Endothelial cell of umbilical vein (primary cell): ENCODE data around the gene DNAAF5. TPM values are rescaled to one million over a fixed set of nuclear protein-coding genes. Genes with fewer than 3 reads are reported as not detected.

ENCODE experiments used
- BruUV-seq: library from RNA; stranded (reverse); fragments of 400-500 nt; replicated peaks from 2 replicates; lab custom pipeline; 2021; lab: Mats Ljungman, UMichigan
- CTCF ChIA-PET: fragments of 300-600, 350-600 bp; sonication (Branson Sonifier 250); formaldehyde crosslinking; loops from one replicate; lab custom pipeline; 2021; ENCODE audit warnings: antibody characterized with exemption, inconsistent platforms; lab: Charles Lee
- POLR2A ChIA-PET: fragments of 300-600, 350-600 bp; sonication (Branson Sonifier 250); formaldehyde crosslinking; loops from one replicate; lab custom pipeline; 2021; ENCODE audit warnings: antibody characterized with exemption, inconsistent platforms; lab: Charles Lee
- DNase-seq: peaks from one replicate; pipeline ENCODE4 v3.0.0-alpha.2; 2011; ENCODE audit warnings: low read depth, low spot score
- FAIRE-seq: peaks from 2 replicates; lab custom pipeline; 2011; peaks lifted over from hg19 to GRCh38; lab: Jason Lieb, UNC
- H2AFZ ChIP-seq: 2 replicates; pipeline ENCODE4 v1.6.0; 2012; ENCODE audit warnings: low read depth, low read length, control low read depth, inconsistent platforms
- H3K27ac ChIP-seq: 2 replicates; pipeline ENCODE4 v1.5.1; 2011; ENCODE audit warnings: low read depth, mild to moderate bottlenecking, control low read depth, low read length, moderate library complexity; ENCODE audit not compliant: insufficient read depth
- H3K27me3 ChIP-seq, 2 experiments: 2 replicates each; pipeline versions ENCODE4 v1.6.0 to v1.6.1; 2011; ENCODE audit warnings: low read length in 2 of 2, mixed read lengths in 1 of 2; ENCODE audit not compliant: control insufficient read depth in 2 of 2, insufficient read depth in 2 of 2
- H3K36me3 ChIP-seq, 2 experiments: 2 replicates in 1 of 2; 3 replicates in 1 of 2; pipeline ENCODE4 v1.5.1; 2011; ENCODE audit warnings: low read length in 2 of 2, mild to moderate bottlenecking in 1 of 2, moderate library complexity in 1 of 2; ENCODE audit not compliant: control insufficient read depth in 2 of 2, insufficient read depth in 2 of 2; ENCODE audit errors: extremely low read depth in 1 of 2
- H3K4me1 ChIP-seq: 3 replicates; pipeline ENCODE4 v1.5.1; 2011; ENCODE audit warnings: mild to moderate bottlenecking, low read length; ENCODE audit not compliant: control insufficient read depth, insufficient read depth; ENCODE audit errors: extremely low read depth
- H3K4me2 ChIP-seq: 2 replicates; pipeline ENCODE4 v1.6.1; 2011; ENCODE audit warnings: low read length, control low read depth, mixed read lengths; ENCODE audit not compliant: insufficient read depth
- H3K4me3 ChIP-seq, 3 experiments: fragments of 200-600 bp in 1 of 3; sonication (generic), shearing (Covaris generic) in 1 of 3; replicated peaks in 1 of 3; 2 replicates each; pipeline ENCODE4 v1.5.1; 2011 to 2016; ENCODE audit warnings: control low read depth in 3 of 3, low read length in 3 of 3, mild to moderate bottlenecking in 2 of 3, inconsistent platforms in 1 of 3, low read depth in 1 of 3, moderate library complexity in 1 of 3; ENCODE audit not compliant: insufficient read depth in 1 of 3
- H3K79me2 ChIP-seq: 2 replicates; pipeline ENCODE4 v1.6.0; 2012; ENCODE audit warnings: low read length, inconsistent platforms; ENCODE audit not compliant: control insufficient read depth, insufficient read depth
- H3K9ac ChIP-seq: replicated peaks from 2 replicates; pipeline ENCODE3; 2011; ENCODE audit warnings: low read length, control low read depth; ENCODE audit not compliant: insufficient read depth; ENCODE audit errors: extremely low read depth
- H3K9me1 ChIP-seq: replicated peaks from 3 replicates; pipeline ENCODE4 v1.6.0; 2011; ENCODE audit warnings: mild to moderate bottlenecking, low read length; ENCODE audit not compliant: control insufficient read depth, insufficient read depth; ENCODE audit errors: extremely low read depth
- H3K9me3 ChIP-seq: replicated peaks from 2 replicates; pipeline ENCODE4 v1.5.1; 2012; ENCODE audit warnings: low read length, inconsistent platforms; ENCODE audit not compliant: control insufficient read depth, insufficient read depth
- H4K20me1 ChIP-seq: replicated peaks from 2 replicates; pipeline ENCODE3; 2011; ENCODE audit warnings: mild to moderate bottlenecking, low read length; ENCODE audit not compliant: control insufficient read depth, insufficient read depth; ENCODE audit errors: extremely low read depth
- CTCF ChIP-seq, 2 donors: IDR thresholded peaks; 1 replicate in 1 of 2; 2 replicates in 1 of 2; pipeline ENCODE4 v1.5.1; 2011; ENCODE audit warnings: low read length in 2 of 2, mild to moderate bottlenecking in 2 of 2, moderate library complexity in 2 of 2, control low read depth in 1 of 2, inconsistent platforms in 1 of 2, low read depth in 1 of 2; ENCODE audit not compliant: insufficient read depth in 1 of 2; ENCODE audit errors: extremely low read depth in 1 of 2
- EZH2 ChIP-seq: IDR thresholded peaks from 2 replicates; pipeline ENCODE4 v1.6.1; 2012; ENCODE audit warnings: borderline replicate concordance, low read depth, mild to moderate bottlenecking, moderate library complexity, low read length, inconsistent platforms; ENCODE audit not compliant: severe bottlenecking
- FOS ChIP-seq: IDR thresholded peaks from 2 replicates; pipeline ENCODE4 v1.6.1; 2011; ENCODE audit warnings: mild to moderate bottlenecking, low read length, moderate library complexity, borderline replicate concordance; ENCODE audit not compliant: insufficient read depth
- GATA2 ChIP-seq: IDR thresholded peaks from 2 replicates; pipeline ENCODE4 v1.7.0; 2011; ENCODE audit warnings: low read depth, mild to moderate bottlenecking, moderate library complexity, mixed read lengths, low read length; ENCODE audit not compliant: insufficient read length, insufficient read depth
- JUN ChIP-seq: IDR thresholded peaks from 2 replicates; pipeline ENCODE4 v1.6.1; 2011; ENCODE audit warnings: borderline replicate concordance, low read depth; ENCODE audit not compliant: insufficient read length, insufficient read depth
- MAX ChIP-seq: IDR thresholded peaks from 2 replicates; pipeline ENCODE4 v1.6.1; 2011; ENCODE audit not compliant: insufficient read depth, insufficient read length
- MYC ChIP-seq: IDR thresholded peaks from one replicate; pipeline ENCODE4 v1.6.1; 2011; ENCODE audit warnings: mild to moderate bottlenecking, low read depth, low read length
- POLR2A ChIP-seq: IDR thresholded peaks from 2 replicates; pipeline ENCODE4 v1.6.1; 2012; ENCODE audit warnings: low read depth, mild to moderate bottlenecking, control low read depth, low read length
- POLR2AphosphoS5 ChIP-seq: IDR thresholded peaks from 2 replicates; pipeline ENCODE4 v1.6.1; 2012; ENCODE audit warnings: low read depth, mild to moderate bottlenecking, control low read depth, low read length, moderate library complexity; ENCODE audit not compliant: insufficient read depth
- dilution Hi-C: fragments of 300-500 bp; cut with MboI; formaldehyde crosslinking; loops from one replicate; pipeline ENCODE4 v1.15.0; 2019; ENCODE audit warnings: low sequenced_read_pairs; ENCODE audit not compliant: extremely low pct_ligation_motif_present
- intact Hi-C: fragments of 100-400 bp; cut with micrococcal nuclease; formaldehyde crosslinking; loops from one replicate; pipeline ENCODE4 v1.10.0; 2022
- polyA plus RNA-seq, 4 experiments: library from polyadenylated mRNA; depleted of rRNA in 3 of 4; stranded (reverse) in 3 of 4; unstranded in 1 of 4; fragments of >200 nt; gene quantifications; 2 replicates each; pipeline versions ENCODE4 v1.2.1 to v1.2.3, GENCODE V29; 2011 to 2012; ENCODE audit warnings: missing spikeins in 1 of 4
- total RNA-seq: library from RNA; stranded (reverse); gene quantifications from 2 replicates; pipeline ENCODE4 v1.2.3, GENCODE V29; 2021

The DNAAF5 gene
- total and polyA plus RNA-seq, 2 donors (not counting 3 experiments of a cell fraction or from before 2014, with no cell fraction given) = 49.3 to 65.5 TPM

- DNase-seq = no peak
- H3K9me3 ChIP-seq = peaks cover 4% of the 10 kb centered on the region
- no peak overlapping the region for H2AFZ ChIP-seq
- H3K27ac ChIP-seq = no peak overlapping the region
- TF ChIP-seq MAX (no peak), CTCF (IDR thresholded peaks at IDR 0.05; ENCODE audit: extremely low read depth in 1 of 2, insufficient read depth in 1 of 2, low read depth in 1 of 2, low read length in 2 of 2) (no peak), FOS (no peak), POLR2A (no peak), GATA2 (no peak), POLR2AphosphoS5 (no peak), MYC (no peak), JUN (no peak), EZH2 (no peak)
- H4K20me1 ChIP-seq = no peaks in the 10 kb centered on the region
- CTCF ChIA-PET = no interaction called here
- H3K36me3 ChIP-seq = peaks cover 3 to 20% of the 10 kb centered on the region in 2 experiments
- dilution Hi-C loops (no loop called here), intact Hi-C loops (no loop called here)
- no peaks in the 10 kb centered on the region for H3K27me3 ChIP-seq
- no peaks in the 10 kb centered on the region for H3K4me1 ChIP-seq
- POLR2A ChIA-PET = no interaction called here
- no peak overlapping the region for H3K9ac ChIP-seq
- H3K4me3 ChIP-seq = no peak overlapping the region
- H3K4me2 ChIP-seq = no peak overlapping the region
- H3K79me2 ChIP-seq = peaks cover 52% of the 10 kb centered on the region
- no TSS peak for BruUV-seq
- FAIRE-seq = no peak
- no peaks in the 10 kb centered on the region for H3K9me1 ChIP-seq
These were observed 11.7 kb downstream of the DNAAF5 start for GRCh38 chr7:738241-738640.
